Fibroblast of mammary gland (primary cell): ENCODE results near the gene KCNQ1.

Source experiments
- DNase-seq: peaks from one replicate; pipeline ENCODE4 v3.0.0-alpha.2; 2010; ENCODE audit warnings: low read depth
- H3K4me3 ChIP-seq: 2 replicates; pipeline ENCODE4 v1.5.1; 2011; ENCODE audit warnings: low read depth, mild to moderate bottlenecking, low read length, moderate library complexity; ENCODE audit not compliant: control insufficient read depth
- CTCF ChIP-seq: conservative IDR thresholded peaks from 2 replicates; pipeline ENCODE4 v1.5.1; 2011; ENCODE audit warnings: low read depth, low read length, inconsistent platforms; ENCODE audit not compliant: control insufficient read depth, insufficient read depth

KCNQ1 gene

GRCh38 chr11:2807025-2807681 is 362.3 kb downstream of the KCNQ1 start:
- TF ChIP-seq CTCF: no peak
- H3K4me3 ChIP-seq: no peak overlapping the region
- no peak for DNase-seq

DNA sequence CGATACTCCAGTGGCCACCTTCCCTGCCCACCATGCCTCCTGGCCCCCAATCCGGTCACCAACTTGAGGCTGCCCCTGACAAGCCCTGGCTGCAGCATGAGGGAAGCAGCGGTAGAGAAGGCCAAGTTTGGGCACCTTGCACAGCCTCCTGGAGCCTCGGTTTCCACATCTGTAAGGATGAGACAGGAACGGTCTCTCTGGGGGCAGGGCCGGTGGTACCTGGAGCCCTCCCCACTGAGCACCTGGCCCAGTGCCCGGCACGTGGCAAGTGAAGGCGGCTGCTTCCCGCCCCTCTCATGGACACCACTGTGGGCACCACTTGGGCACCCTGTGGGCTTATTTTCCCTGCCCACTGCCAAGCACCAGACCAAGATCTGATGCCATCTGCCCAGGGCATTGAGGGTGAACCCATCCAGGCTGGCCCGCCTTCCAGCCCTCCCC is 363.0 kb downstream of the KCNQ1 start:
- DNase-seq: no peak
- no peak for TF ChIP-seq CTCF
- H3K4me3 ChIP-seq: no peak overlapping the region

- TF ChIP-seq CTCF: no peak
- H3K4me3 ChIP-seq: no peak overlapping the region
- peak; percentile 14 for DNase-seq
These were observed 364.3 kb downstream of the KCNQ1 start for GRCh38 chr11:2808850-2809846.

DNA sequence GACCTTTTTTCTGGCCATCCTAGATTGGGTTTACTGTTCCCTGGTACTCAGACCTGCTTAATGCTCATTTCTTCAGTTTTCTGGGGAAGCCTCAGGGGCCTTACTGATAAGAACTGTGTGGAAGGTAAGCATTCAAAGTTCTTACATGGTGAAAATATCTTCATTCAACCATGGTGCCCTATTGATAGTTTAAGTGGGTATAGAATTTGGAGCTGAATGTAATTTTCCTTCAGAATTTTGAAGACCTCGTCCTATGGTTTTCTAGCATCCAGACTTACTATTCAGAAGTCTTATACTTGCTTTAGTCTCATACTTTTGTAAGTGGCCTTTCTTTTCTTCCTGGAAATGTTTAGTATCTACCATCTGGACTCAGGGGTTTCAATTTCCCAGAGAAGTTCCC is 365.0 kb downstream of the KCNQ1 start:
- H3K4me3 ChIP-seq: no peak overlapping the region
- TF ChIP-seq CTCF: no peak
- DNase-seq: no peak

GRCh38 chr11:2810411-2811205 is 365.8 kb downstream of the KCNQ1 start:
- DNase-seq: no peak
- no peak overlapping the region for H3K4me3 ChIP-seq
- TF ChIP-seq CTCF: no peak
